GM18951 (cell line): ENCODE measurements around the gene TNRC6C.

Experiments
- POLR2A ChIP-seq: IDR thresholded peaks from 4 replicates; pipeline ENCODE4 v1.6.1; 2011; ENCODE audit warnings: mild to moderate bottlenecking; ENCODE audit not compliant: insufficient read length, insufficient read depth; ENCODE audit errors: extremely low read depth
- in situ Hi-C: fragments of 300-500 bp; cut with MboI; formaldehyde crosslinking; loops from one replicate; pipeline ENCODE4 v1.12.0; 2022; ENCODE audit warnings: low sequenced_read_pairs, mixed read lengths, inconsistent platforms; ENCODE audit not compliant: unreplicated experiment

Gene TNRC6C

DNA sequence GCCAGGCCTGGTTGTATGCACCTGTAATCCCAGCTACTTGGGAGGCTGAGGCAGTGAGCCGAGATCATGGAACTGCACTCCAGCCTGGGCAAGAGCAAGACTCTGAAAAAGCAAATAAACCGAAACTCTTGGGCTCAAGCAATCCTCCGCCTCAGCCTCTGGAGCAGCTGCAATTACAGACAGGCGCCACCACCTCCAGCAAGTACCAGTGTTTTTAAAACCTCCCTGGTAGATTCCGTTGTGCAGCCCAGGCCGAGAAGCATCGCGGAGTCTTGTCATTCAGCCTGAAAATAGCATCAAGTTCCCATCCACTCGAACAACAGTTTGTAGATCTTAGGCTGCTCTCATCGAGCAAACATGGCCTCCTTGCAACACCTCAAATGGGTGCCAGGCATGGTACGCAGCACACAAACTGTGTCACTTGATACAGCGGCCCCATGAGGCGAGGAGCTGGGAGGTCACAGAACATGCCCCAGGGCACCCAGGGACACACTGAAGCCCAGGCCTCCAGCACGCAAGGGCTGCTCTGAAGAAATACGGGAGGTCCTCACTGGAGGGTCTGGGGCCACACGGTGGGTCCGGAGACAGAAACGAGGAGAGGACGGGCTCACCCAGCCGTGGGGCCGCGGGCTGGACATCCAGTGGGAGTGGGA is 152.0 kb downstream of the TNRC6C start:
- no peak for TF ChIP-seq POLR2A
- in situ Hi-C loops = no loop called here

GRCh38 chr17:78111016-78111726 is 152.7 kb downstream of the TNRC6C start:
- no peak for TF ChIP-seq POLR2A
- in situ Hi-C loops = no loop called here

DNA sequence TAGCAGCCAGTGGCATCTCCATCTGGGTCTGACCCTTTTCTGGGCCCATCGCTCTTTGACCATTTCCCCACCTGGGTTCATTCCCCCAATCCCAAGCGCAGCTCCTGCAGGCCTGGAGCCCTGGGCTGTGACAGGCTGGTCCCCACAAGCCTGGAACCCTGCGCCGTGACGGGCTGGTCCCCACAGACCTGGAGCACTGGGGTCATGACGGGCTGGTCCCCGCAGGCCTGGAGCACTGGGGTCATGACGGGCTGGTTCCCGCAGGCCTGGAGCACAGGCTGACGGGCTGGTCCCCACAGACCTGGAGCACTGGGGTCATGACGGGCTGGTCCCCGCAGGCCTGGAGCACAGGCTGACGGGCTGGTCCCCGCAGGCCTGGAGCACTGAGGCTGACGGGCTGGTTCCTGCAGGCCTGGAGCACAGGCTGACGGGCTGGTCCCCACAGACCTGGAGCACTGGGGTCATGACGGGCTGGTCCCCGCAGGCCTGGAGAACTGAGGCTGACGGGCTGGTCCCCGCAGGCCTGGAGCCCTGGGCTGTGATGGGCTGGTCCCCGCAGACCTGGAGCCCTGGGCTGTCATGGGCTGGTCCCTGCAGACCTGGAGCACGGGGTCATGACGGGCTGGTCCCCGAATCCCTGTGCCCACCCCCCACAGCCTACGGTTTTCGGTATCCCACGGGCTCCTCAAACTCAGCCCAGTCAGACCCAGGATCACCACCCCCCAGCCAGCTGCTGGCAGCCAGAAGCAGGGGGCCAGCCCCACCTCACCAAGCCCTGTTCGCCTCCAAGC is 153.4 kb downstream of the TNRC6C start:
- in situ Hi-C loops = no loop called here
- peak; percentile 10 for TF ChIP-seq POLR2A

DNA sequence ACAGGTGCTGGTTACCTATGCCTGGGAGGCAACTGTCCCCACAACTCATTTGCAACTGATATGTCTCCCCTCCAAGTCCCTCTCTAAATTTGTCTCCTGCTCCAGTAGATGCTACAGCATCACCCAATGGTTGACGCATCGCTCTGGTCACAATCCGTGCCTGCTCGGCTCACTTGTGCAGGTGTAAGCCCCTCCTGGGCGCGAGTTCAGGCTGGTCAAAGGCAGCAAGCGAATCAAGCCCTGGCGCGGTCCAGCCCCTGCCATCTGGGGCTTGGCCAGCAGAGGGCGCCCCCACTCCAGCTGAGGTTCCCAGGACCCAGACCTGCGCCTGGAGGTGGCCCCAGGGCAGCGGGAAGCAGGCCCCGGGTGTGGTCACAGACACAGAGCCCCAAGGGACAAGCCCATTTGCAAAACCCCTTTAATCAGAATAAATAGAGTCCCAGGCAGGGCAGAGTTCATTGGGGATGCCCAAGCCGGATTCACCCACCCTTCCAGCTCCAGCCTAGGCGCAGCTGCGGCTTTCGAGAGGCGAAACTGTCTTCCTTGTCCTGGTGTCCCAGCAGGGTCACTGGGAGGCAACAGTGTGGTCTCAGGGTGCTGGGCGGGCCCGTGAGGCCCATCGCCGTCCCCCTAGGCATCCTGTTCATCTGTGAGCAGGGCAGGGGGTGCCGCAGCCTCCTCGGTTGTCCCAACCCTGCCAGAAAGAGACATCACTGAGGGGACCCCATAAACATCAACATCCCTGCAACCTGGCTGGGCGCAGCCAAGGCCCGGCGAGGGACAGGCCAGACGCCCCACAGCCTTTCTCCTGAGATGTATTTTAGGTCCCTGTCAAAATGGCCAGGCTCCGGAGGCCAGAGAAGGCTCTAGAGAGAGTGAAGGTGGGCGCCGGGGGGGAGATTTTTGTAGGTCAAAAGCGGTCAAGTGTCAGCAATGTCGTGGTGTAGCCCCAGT is 154.3 kb downstream of the TNRC6C start:
- in situ Hi-C loops = no loop called here

GRCh38 chr17:78113804-78114785 is 155.6 kb downstream of the TNRC6C start:
- in situ Hi-C loops = no loop called here
- TF ChIP-seq POLR2A = no peak

More for the DNA sequence above, 154.3 kb downstream of the TNRC6C start:
- TF ChIP-seq POLR2A = peak; percentile 2

GRCh38 chr17:78114831-78115723 is 156.6 kb downstream of the TNRC6C start:
- no peak for TF ChIP-seq POLR2A
- in situ Hi-C loops = loop anchor here (5.0 kb wide), 1 partner anchor 67 kb away; no protein-coding TSS in a partner anchor

DNA sequence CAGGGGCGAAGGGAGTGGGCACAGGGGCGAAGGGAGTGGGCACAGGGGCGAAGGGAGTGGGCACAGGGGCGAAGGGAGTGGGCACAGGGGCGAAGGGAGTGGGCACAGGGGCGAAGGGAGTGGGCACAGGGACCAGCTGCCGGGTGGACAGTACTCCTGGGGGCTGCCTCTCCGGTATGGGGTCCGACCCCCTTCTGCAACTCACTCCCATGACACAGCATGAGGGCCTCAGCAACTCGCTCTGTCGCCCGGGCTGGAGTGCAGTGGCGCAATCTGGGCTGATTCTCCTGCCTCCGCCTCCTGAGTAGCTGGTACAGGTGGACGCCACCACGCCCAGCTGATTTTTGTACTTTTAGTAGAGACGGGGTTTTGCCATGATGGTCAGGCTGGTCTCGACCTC is 157.3 kb downstream of the TNRC6C start:
- in situ Hi-C loops = loop anchor here (5.0 kb wide), 1 partner anchor 66 kb away; no protein-coding TSS in a partner anchor

GRCh38 chr17:78116411-78116810 is 157.9 kb downstream of the TNRC6C start:
- no peak for TF ChIP-seq POLR2A
- in situ Hi-C loops = loop anchor here (5.0 kb wide), 1 partner anchor 66 kb away; no protein-coding TSS in a partner anchor

DNA sequence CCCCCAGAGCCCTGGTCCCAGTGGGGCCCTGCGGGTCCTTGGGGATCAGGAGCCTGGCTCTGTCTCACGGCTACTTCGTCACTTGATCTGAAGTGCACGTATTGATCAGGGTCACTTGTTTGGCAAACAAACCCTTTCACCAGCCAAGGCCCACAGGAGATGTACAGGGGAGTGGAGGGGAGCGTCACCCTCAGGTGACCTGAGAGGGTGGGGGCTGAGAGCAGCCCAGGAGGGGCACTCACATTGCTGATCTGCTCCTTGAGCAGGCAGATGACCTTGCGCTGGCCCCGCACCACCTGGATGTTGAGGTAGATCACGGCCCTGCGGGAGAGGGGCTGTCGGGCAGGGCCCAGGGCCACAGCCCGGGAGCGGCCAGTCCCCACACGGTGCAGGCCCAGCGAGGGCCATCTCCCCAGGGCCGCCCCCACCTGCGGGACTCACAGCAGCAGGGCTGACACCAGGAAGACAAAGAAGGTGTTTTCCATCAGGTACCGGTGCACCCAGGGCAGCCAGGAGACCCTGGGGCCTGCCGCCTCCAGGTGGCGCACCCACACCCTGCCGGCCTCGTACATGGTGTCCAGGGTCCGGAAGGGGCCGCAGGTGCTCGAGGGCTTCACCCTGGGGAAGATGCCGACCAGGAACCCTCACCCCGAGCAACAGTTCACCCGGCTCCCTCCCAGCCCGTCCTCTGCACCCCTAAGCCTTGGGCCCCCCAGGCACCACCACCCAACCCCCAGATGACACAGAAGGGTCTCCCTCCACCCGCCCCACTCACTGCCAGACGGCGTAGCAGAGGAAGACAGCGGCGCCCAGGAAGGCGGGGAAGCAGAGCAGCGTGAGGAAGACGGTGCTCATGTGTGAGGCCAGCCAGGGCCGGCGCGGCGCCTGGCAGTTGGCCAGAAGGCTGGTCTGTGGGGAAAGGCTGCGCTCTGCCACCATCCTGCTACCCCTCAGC is 158.8 kb downstream of the TNRC6C start:
- TF ChIP-seq POLR2A = no peak
- in situ Hi-C loops = loop anchor here (5.0 kb wide), 1 partner anchor 65 kb away; no protein-coding TSS in a partner anchor
